K562 (cell line): Measurements from ENCODE around the gene ITGAL. TPM values are rescaled to one million over a fixed set of nuclear protein-coding genes. Genes with fewer than 3 reads are reported as not detected.

Source experiments
- ATAC-seq: fragments of 200-7000 bp; cut with Tn5 transposase; 3 replicates; pipeline ENCODE4 v1.9.1; 2020; ENCODE audit warnings: moderate library complexity
- BruUV-seq: library from RNA; stranded (reverse); fragments of 400-500 nt; replicated peaks from 2 replicates; lab custom pipeline; 2021; lab: Mats Ljungman, UMichigan
- CTCF ChIA-PET: fragments of 300-600 bp; formaldehyde crosslinking; extraction: SDS; loops from one replicate; lab custom pipeline; 2021; ENCODE audit warnings: low intra/inter-chr PET ratio; lab: Yijun Ruan, JAX
- POLR2A ChIA-PET: fragments of 300-600, 350-650 bp; sonication (Branson Sonifier 250); formaldehyde crosslinking; extraction: SDS; loops from one replicate; lab custom pipeline; 2021; ENCODE audit warnings: antibody characterized with exemption, inconsistent platforms; lab: Yijun Ruan, JAX
- DNase-seq, 4 experiments: peaks; one replicate each; pipeline versions ENCODE4 v3.0.0 to v3.0.0-alpha.2; 2011 to 2018; ENCODE audit warnings: low spot score in 3 of 4, mixed read lengths in 3 of 4; ENCODE audit errors: extremely low read depth in 1 of 4
- FAIRE-seq: peaks from 2 replicates; lab custom pipeline; 2011; peaks lifted over from hg19 to GRCh38; lab: Jason Lieb, UNC
- H2AFZ ChIP-seq: 2 replicates; pipeline ENCODE4 v1.6.0; 2011; ENCODE audit warnings: low read depth, low read length, control low read depth, inconsistent platforms
- H3K27ac ChIP-seq: fragments of 200-600 bp; 3 replicates; pipeline ENCODE4 v1.8.0; 2011; ENCODE audit warnings: low read depth, mild to moderate bottlenecking, control low read depth, inconsistent platforms, low read length, moderate library complexity, mixed read lengths; ENCODE audit errors: extremely low read depth
- H3K27me3 ChIP-seq, 2 experiments: fragments of 300-600 bp in 1 of 2; 2 replicates in 1 of 2; 3 replicates in 1 of 2; pipeline versions ENCODE4 v1.6.0 to v1.8.0; 2011; ENCODE audit warnings: inconsistent platforms in 2 of 2, low read length in 2 of 2, mild to moderate bottlenecking in 1 of 2, mixed read lengths in 1 of 2, moderate library complexity in 1 of 2; ENCODE audit not compliant: control insufficient read depth in 2 of 2, insufficient read depth in 2 of 2
- H3K36me3 ChIP-seq: fragments of 300-600 bp; 3 replicates; pipeline ENCODE4 v1.8.0; 2011; ENCODE audit warnings: mild to moderate bottlenecking, low read length, inconsistent platforms; ENCODE audit not compliant: control insufficient read depth, insufficient read depth
- H3K4me1 ChIP-seq, 2 experiments: fragments of 200-600 bp in 1 of 2; replicated peaks in 1 of 2; 2 replicates in 1 of 2; 3 replicates in 1 of 2; pipeline versions ENCODE4 v1.5.1 to v1.8.0; 2011; ENCODE audit warnings: inconsistent platforms in 2 of 2, low read length in 2 of 2, mild to moderate bottlenecking in 1 of 2, mixed read lengths in 1 of 2, moderate library complexity in 1 of 2; ENCODE audit not compliant: control insufficient read depth in 2 of 2, insufficient read depth in 2 of 2
- H3K4me2 ChIP-seq: 2 replicates; pipeline ENCODE4 v1.6.1; 2011; ENCODE audit warnings: low read length, control low read depth, inconsistent platforms, mixed read lengths; ENCODE audit not compliant: insufficient read depth
- H3K4me3 ChIP-seq: fragments of 200-600 bp; sonication (generic), shearing (Covaris generic); 2 replicates; pipeline ENCODE4 v1.5.1; 2016; ENCODE audit warnings: control low read depth, inconsistent platforms
- H3K79me2 ChIP-seq: fragments of 200-600 bp; 3 replicates; pipeline ENCODE4 v1.8.0; 2011; ENCODE audit warnings: low read length, inconsistent platforms; ENCODE audit not compliant: control insufficient read depth, insufficient read depth
- H3K9ac ChIP-seq, 2 experiments: 2 replicates each; pipeline versions ENCODE4 v1.6.0 to v1.6.1; 2011; ENCODE audit warnings: low read depth in 2 of 2, low read length in 2 of 2, control low read depth in 1 of 2, inconsistent platforms in 1 of 2, mild to moderate bottlenecking in 1 of 2, mixed read lengths in 1 of 2; ENCODE audit not compliant: insufficient read depth in 1 of 2
- H3K9me1 ChIP-seq: one replicate; pipeline ENCODE4 v1.6.0; 2011; ENCODE audit warnings: inconsistent platforms, mild to moderate bottlenecking, low read length, moderate library complexity; ENCODE audit not compliant: control insufficient read depth, insufficient read depth
- H3K9me3 ChIP-seq: replicated peaks from 2 replicates; pipeline ENCODE4 v1.5.1; 2011; ENCODE audit warnings: low read depth, low read length, inconsistent platforms; ENCODE audit not compliant: control insufficient read depth, insufficient read depth
- H4K20me1 ChIP-seq: replicated peaks from 2 replicates; pipeline ENCODE4 v1.6.1; 2011; ENCODE audit warnings: low read length, inconsistent platforms, mixed read lengths; ENCODE audit not compliant: control insufficient read depth, insufficient read depth
- C11orf30 ChIP-seq: fragments of 450-650 bp; IDR thresholded peaks from 2 replicates; pipeline ENCODE4 v1.6.1; 2016; ENCODE audit warnings: low read depth, mild to moderate bottlenecking
- CC2D1A ChIP-seq: fragments of 450-650 bp; IDR thresholded peaks from 2 replicates; pipeline ENCODE4 v1.6.1; 2017; ENCODE audit warnings: mild to moderate bottlenecking
- CHCHD3 ChIP-seq: fragments of 250-450 bp; sonication (Bioruptor Pico); IDR thresholded peaks from 2 replicates; pipeline ENCODE4 v2.1.2; 2022; ENCODE audit warnings: mild to moderate bottlenecking
- DDX20 ChIP-seq: fragments of 450-650 bp; IDR thresholded peaks from 2 replicates; pipeline ENCODE4 v1.6.1; 2016; ENCODE audit warnings: missing genetic modification characterization, low read depth, mild to moderate bottlenecking, missing compliant biosample characterization, moderate library complexity
- DMBX1 ChIP-seq: fragments of 250-450 bp; sonication (Bioruptor Pico); IDR thresholded peaks from 2 replicates; pipeline ENCODE4 v1.8.0; 2022; ENCODE audit warnings: inconsistent platforms, mild to moderate bottlenecking, moderate library complexity, borderline replicate concordance
- E2F3 ChIP-seq: fragments of 250-450 bp; sonication (Bioruptor Pico); IDR thresholded peaks from 2 replicates; pipeline ENCODE4 v1.4.0; 2020; ENCODE audit warnings: mild to moderate bottlenecking
- FOXP1 ChIP-seq: sonication (generic); formaldehyde crosslinking; IDR thresholded peaks from 2 replicates; pipeline ENCODE4 v1.8.0; 2022; ENCODE audit warnings: mild to moderate bottlenecking, missing genetic modification reagents
- GABPA ChIP-seq: fragments of 200-800 bp; sonication (Bioruptor generic); conservative IDR thresholded peaks from 2 replicates; pipeline ENCODE4 v1.6.1; 2016; ENCODE audit warnings: low read depth, missing genetic modification characterization, missing compliant biosample characterization
- MCM5 ChIP-seq: fragments of 450-650 bp; IDR thresholded peaks from 2 replicates; pipeline ENCODE4 v1.6.1; 2016; ENCODE audit warnings: low read depth
- MEF2D ChIP-seq: conservative IDR thresholded peaks from 2 replicates; pipeline ENCODE4 v1.6.1; 2016; ENCODE audit warnings: low read depth, missing genetic modification characterization, missing compliant biosample characterization
- PRPF4 ChIP-seq: fragments of 200-400 bp; formaldehyde crosslinking; IDR thresholded peaks from one replicate; pipeline ENCODE4 v1.6.1; 2017; ENCODE audit warnings: low read length, low read depth, mild to moderate bottlenecking; ENCODE audit not compliant: insufficient read depth, poor library complexity, severe bottlenecking
- SIRT6 ChIP-seq: IDR thresholded peaks from one replicate; pipeline ENCODE4 v1.6.1; 2012; ENCODE audit warnings: low read depth, mild to moderate bottlenecking, control low read depth, inconsistent platforms, low read length, moderate library complexity
- SMARCC2 ChIP-seq: fragments of 450-650 bp; IDR thresholded peaks from 2 replicates; pipeline ENCODE4 v1.6.1; 2017; ENCODE audit warnings: antibody characterized with exemption, moderate library complexity, mild to moderate bottlenecking, low read depth
- SOX6 ChIP-seq: fragments of 450-650 bp; IDR thresholded peaks from 2 replicates; pipeline ENCODE4 v1.6.1; 2014; ENCODE audit warnings: mild to moderate bottlenecking
- ZNF175 ChIP-seq: fragments of 200-800 bp; sonication (Bioruptor generic); IDR thresholded peaks from 2 replicates; pipeline ENCODE4 v1.6.1; 2016; ENCODE audit warnings: low read depth, mild to moderate bottlenecking, missing genetic modification characterization, missing compliant biosample characterization
- ZNF408 ChIP-seq: fragments of 250-450 bp; sonication (Bioruptor Pico); IDR thresholded peaks from 2 replicates; pipeline ENCODE4 v1.4.0; 2020; ENCODE audit warnings: low read depth, mild to moderate bottlenecking, moderate library complexity
- ZSCAN29 ChIP-seq: fragments of 450-650 bp; IDR thresholded peaks from 2 replicates; pipeline ENCODE4 v1.6.1; 2017
- WGBS: fragments of 100-300 bp; shearing (Covaris generic); methylation state at CpG from one replicate; pipeline ENCODE4 v1.1.6; 2016; ENCODE audit warnings: low coverage, mixed read lengths; ENCODE audit not compliant: insufficient coverage; ENCODE audit errors: missing lambda C conversion rate; 5-methylcytosine and 5-hydroxymethylcytosine counted together
- in situ Hi-C: fragments of 300-500 bp; cut with MboI; formaldehyde crosslinking; loops from 4 replicates; pipeline ENCODE4 v1.15.0; 2018; ENCODE audit warnings: inconsistent platforms, mixed read lengths
- intact Hi-C: fragments of 100-400 bp; cut with micrococcal nuclease; formaldehyde crosslinking; loops from 2 replicates; pipeline ENCODE4 v1.14.2; 2022
- polyA plus RNA-seq, 8 experiments: library from polyadenylated mRNA; depleted of rRNA in 4 of 8; stranded (reverse) in 5 of 8; unstranded in 3 of 8; fragments of >200 nt; fragmentation: Nextera tagmentation in 2 of 8; fragmentation: Illumina TruSeq in 1 of 8; extraction: Ambion mirVana in 2 of 8; extraction: Trizol in 1 of 8; gene quantifications; 2 replicates each; pipeline versions ENCODE4 v1.2.1 to v1.2.3, GENCODE V29; 2011 to 2014; ENCODE audit warnings: inconsistent platforms in 1 of 8, missing spikeins in 1 of 8
- total RNA-seq, 7 experiments: library from RNA; depleted of rRNA in 6 of 7; stranded (reverse); fragments of >200 nt in 6 of 7; fragmentation: Illumina TruSeq in 2 of 7; extraction: Trizol in 2 of 7; gene quantifications; 2 replicates each; pipeline versions ENCODE4 v1.2.1 to v1.2.3, GENCODE V29; 2011 to 2021; ENCODE audit warnings: low replicate concordance in 1 of 7
- TF ChIP-seq, protein P1 (sequence below): IDR thresholded peaks from 2 replicates; pipeline ENCODE4 v1.6.1; 2012; ENCODE audit warnings: low read depth, low read length, improper control_type of control experiment, borderline replicate concordance
- TF ChIP-seq, protein P2 (sequence below): fragments of 250-450 bp; sonication (Bioruptor Pico); IDR thresholded peaks from 2 replicates; pipeline ENCODE4 v1.9.0; 2021; ENCODE audit warnings: mild to moderate bottlenecking, inconsistent platforms

ITGAL gene
- total and polyA plus RNA-seq, 9 of the 15 experiments (the other 6 are each of a cell fraction or from before 2014, with no cell fraction given) = 0.01 to 0.53 TPM; not detected in 7

DNA sequence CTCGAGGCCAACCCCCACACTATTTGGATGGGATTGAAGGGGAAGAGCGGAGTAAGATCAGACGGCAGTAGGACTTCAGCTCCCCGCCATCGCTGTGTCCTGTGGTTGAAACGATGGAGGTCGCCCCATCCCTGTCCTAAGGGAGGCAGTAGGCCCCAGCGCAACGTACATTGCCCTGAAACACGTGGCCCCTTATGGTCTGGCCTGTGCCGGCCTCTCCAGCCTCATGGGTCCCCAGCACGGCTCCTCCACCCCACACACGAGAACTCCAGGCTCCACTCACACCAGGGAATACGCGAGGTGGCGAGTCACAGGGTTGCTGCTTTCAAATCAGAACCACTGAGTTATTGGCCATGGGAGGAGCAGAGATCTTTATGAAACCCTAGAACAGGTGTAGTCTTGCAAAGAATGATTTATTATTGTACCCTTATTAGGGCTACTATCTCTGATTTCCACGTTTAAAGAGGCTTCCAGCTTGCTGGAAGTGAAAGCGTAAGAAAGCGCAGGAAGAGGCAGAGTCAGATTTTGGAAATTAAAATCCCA lies 42.0 kb upstream of the ITGAL start:
- Histone ChIP-seq H3K36me3 (peaks cover 29% of the 10 kb centered on the region), H3K9me1 (no peaks in the 10 kb centered on the region), H2AFZ (peak overlapping the region; percentile 95), H3K79me2 (peaks cover 40% of the 10 kb centered on the region), H3K27ac (peak overlapping the region; percentile 56), H3K4me3 (peak overlapping the region; percentile 75), H3K4me1 (peaks cover 15 to 36% of the 10 kb centered on the region in 2 experiments), H3K9ac (peak overlapping the region; percentile 74 to 81), H3K27me3 (no peaks in the 10 kb centered on the region), H4K20me1 (no peaks in the 10 kb centered on the region), H3K4me2 (peak overlapping the region; percentile 74), H3K9me3 (no peaks in the 10 kb centered on the region)
- in situ Hi-C loops (loop anchor here (10.0 kb wide), 1 partner anchor 194 kb away; no protein-coding TSS in a partner anchor), intact Hi-C loops (loop anchor here (1.0 kb wide), 3 partner anchors 15 to 228 kb away; partner anchors contain the start of genes FBRS and SEPHS2)
- peak; percentile 75 for ATAC-seq
- ChIA-PET POLR2A (interaction anchor here (0.9 to 1.9 kb wide), 12 partner anchors 9 to 228 kb away, joined by 3 to 16 read pairs (median 4); partner anchors contain the start of genes FBRS, PRR14, SEPHS2 and ZNF764), CTCF (interaction anchor here (0.5 to 3.3 kb wide), 3 partner anchors 199 to 228 kb away, joined by 3 to 23 read pairs (median 10); partner anchors contain the start of gene FBRS)
- DNase-seq = peak in 3 of 4 experiments; percentile 53 to 69 (median 58)
- TSS peak; percentile 84 for BruUV-seq
- 34% methylated on average over 16 of the region's 19 CpGs for WGBS
- FAIRE-seq = peak; percentile 56
- TF ChIP-seq DMBX1 (CRISPR knock-in tag) (peak; percentile 77), DDX20 (tag) (no peak), MEF2D (tag) (no peak), MCM5 (no peak), GABPA (tag) (0 out of 2 replicates have a peak, but pooled peaks have one; percentile 32), E2F3 (CRISPR knock-in tag) (peak; percentile 20; the same call in 1 of the 2 replicates), SIRT6 (no peak), CC2D1A (peak; percentile 88), SMARCC2 (peak; percentile 56; the same call in 1 of the 2 replicates), ZNF175 (0 out of 2 replicates have a peak, but pooled peaks have one; percentile 68), SOX6 (no peak), PRPF4 (no peak), FOXP1 (CRISPR knock-in tag) (0 out of 2 replicates have a peak, but pooled peaks have one; percentile 10), ZSCAN29 (no peak; the same call in 1 of the 2 replicates), CHCHD3 (no peak), ZNF408 (no peak), C11orf30 (no peak)
- TF ChIP-seq, protein P1, sequence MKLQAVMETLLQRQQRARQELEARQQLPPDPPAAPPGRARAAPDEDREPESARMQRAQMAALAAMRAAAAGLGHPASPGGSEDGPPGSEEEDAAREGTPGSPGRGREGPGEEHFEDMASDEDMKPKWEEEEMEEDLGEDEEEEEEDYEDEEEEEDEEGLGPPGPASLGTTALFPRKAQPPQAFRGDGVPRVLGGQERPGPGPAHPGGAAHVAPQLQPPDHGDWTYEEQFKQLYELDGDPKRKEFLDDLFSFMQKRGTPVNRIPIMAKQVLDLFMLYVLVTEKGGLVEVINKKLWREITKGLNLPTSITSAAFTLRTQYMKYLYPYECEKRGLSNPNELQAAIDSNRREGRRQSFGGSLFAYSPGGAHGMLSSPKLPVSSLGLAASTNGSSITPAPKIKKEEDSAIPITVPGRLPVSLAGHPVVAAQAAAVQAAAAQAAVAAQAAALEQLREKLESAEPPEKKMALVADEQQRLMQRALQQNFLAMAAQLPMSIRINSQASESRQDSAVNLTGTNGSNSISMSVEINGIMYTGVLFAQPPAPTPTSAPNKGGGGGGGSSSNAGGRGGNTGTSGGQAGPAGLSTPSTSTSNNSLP = no peak
- TF ChIP-seq, protein P2, sequence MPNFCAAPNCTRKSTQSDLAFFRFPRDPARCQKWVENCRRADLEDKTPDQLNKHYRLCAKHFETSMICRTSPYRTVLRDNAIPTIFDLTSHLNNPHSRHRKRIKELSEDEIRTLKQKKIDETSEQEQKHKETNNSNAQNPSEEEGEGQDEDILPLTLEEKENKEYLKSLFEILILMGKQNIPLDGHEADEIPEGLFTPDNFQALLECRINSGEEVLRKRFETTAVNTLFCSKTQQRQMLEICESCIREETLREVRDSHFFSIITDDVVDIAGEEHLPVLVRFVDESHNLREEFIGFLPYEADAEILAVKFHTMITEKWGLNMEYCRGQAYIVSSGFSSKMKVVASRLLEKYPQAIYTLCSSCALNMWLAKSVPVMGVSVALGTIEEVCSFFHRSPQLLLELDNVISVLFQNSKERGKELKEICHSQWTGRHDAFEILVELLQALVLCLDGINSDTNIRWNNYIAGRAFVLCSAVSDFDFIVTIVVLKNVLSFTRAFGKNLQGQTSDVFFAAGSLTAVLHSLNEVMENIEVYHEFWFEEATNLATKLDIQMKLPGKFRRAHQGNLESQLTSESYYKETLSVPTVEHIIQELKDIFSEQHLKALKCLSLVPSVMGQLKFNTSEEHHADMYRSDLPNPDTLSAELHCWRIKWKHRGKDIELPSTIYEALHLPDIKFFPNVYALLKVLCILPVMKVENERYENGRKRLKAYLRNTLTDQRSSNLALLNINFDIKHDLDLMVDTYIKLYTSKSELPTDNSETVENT (CRISPR knock-in tag) = 0 out of 2 replicates have a peak, but pooled peaks have one; percentile 28
